DND-41 (cell line): Measurements from ENCODE around the gene LIPG.

Experiments
- ATAC-seq: fragments of 200-7000 bp; cut with Tn5 transposase; 3 replicates; pipeline ENCODE4 v1.9.1; 2021; ENCODE audit warnings: low read depth; ENCODE audit not compliant: insufficient read depth
- DNase-seq: peaks from one replicate; pipeline ENCODE4 v3.0.0-alpha.2; 2020
- H2AFZ ChIP-seq: 2 replicates; pipeline ENCODE4 v1.6.0; 2012; ENCODE audit warnings: low read depth, low read length
- H3K27ac ChIP-seq: 2 replicates; pipeline ENCODE4 v1.5.1; 2012; ENCODE audit warnings: low read length, inconsistent platforms
- H3K27me3 ChIP-seq: fragments of 200-600 bp; sonication (generic); 2 replicates; pipeline ENCODE4 v1.6.0; 2012; ENCODE audit warnings: low read length, mild to moderate bottlenecking, inconsistent platforms; ENCODE audit not compliant: insufficient read depth, poor library complexity
- H3K36me3 ChIP-seq: 2 replicates; pipeline ENCODE4 v1.5.1; 2012; ENCODE audit warnings: low read length, inconsistent platforms; ENCODE audit not compliant: insufficient read depth
- H3K4me1 ChIP-seq: 2 replicates; pipeline ENCODE4 v1.5.1; 2012; ENCODE audit warnings: mild to moderate bottlenecking, low read length; ENCODE audit not compliant: insufficient read depth
- H3K4me2 ChIP-seq: 2 replicates; pipeline ENCODE4 v1.6.0; 2012; ENCODE audit warnings: mild to moderate bottlenecking, moderate library complexity, low read length, inconsistent platforms; ENCODE audit not compliant: insufficient read depth
- H3K4me3 ChIP-seq, 2 experiments: fragments of 200-600 bp in 1 of 2; shearing (Covaris generic) in 1 of 2; 2 replicates each; pipeline ENCODE4 v1.5.1; 2012 to 2016; ENCODE audit warnings: inconsistent platforms in 2 of 2, low read length in 2 of 2, mild to moderate bottlenecking in 2 of 2, low read depth in 1 of 2, moderate library complexity in 1 of 2
- H3K79me2 ChIP-seq: 2 replicates; pipeline ENCODE4 v1.6.0; 2012; ENCODE audit warnings: low read length, inconsistent platforms; ENCODE audit not compliant: insufficient read depth
- H3K9ac ChIP-seq: 2 replicates; pipeline ENCODE4 v1.6.0; 2012; ENCODE audit warnings: low read depth, mild to moderate bottlenecking, inconsistent platforms, low read length, moderate library complexity
- H3K9me3 ChIP-seq: 2 replicates; pipeline ENCODE4 v1.5.1; 2012; ENCODE audit warnings: low read length, moderate library complexity, mild to moderate bottlenecking, inconsistent platforms; ENCODE audit not compliant: insufficient read depth, severe bottlenecking
- H4K20me1 ChIP-seq: 2 replicates; pipeline ENCODE4 v1.6.0; 2012; ENCODE audit warnings: low read length; ENCODE audit not compliant: insufficient read depth
- CTCF ChIP-seq: IDR thresholded peaks from 2 replicates; pipeline ENCODE4 v1.5.1; 2012; ENCODE audit warnings: borderline replicate concordance, low read length, moderate library complexity, mild to moderate bottlenecking; ENCODE audit not compliant: poor library complexity, severe bottlenecking; ENCODE audit errors: extremely low read depth
- EZH2 ChIP-seq: IDR thresholded peaks from 3 replicates; pipeline ENCODE4 v1.6.1; 2012; ENCODE audit warnings: borderline replicate concordance, low read depth, mild to moderate bottlenecking, moderate library complexity, low read length, inconsistent platforms; ENCODE audit not compliant: severe bottlenecking

Gene LIPG

GRCh38 chr18:49565612-49566011 lies 3.8 kb downstream of the LIPG start:
- DNase-seq: no peak
- peaks cover 35% of the 10 kb centered on the region for H3K27me3 ChIP-seq
- no peaks in the 10 kb centered on the region for H4K20me1 ChIP-seq
- H3K9ac ChIP-seq: no peak overlapping the region
- ATAC-seq: no peak
- H3K36me3 ChIP-seq: no peaks in the 10 kb centered on the region
- no peak overlapping the region for H3K4me3 ChIP-seq
- no peaks in the 10 kb centered on the region for H3K4me1 ChIP-seq
- H3K9me3 ChIP-seq: no peaks in the 10 kb centered on the region
- no peaks in the 10 kb centered on the region for H3K79me2 ChIP-seq
- H3K27ac ChIP-seq: no peak overlapping the region
- H3K4me2 ChIP-seq: no peak overlapping the region
- H2AFZ ChIP-seq: no peak overlapping the region
- TF ChIP-seq EZH2: no peak
- no peak for TF ChIP-seq CTCF

GRCh38 chr18:49566217-49566770 lies 4.4 kb downstream of the LIPG start:
- no peaks in the 10 kb centered on the region for H3K4me1 ChIP-seq
- H3K4me3 ChIP-seq: no peak overlapping the region
- no peak overlapping the region for H3K27ac ChIP-seq
- no peak for ATAC-seq
- H3K9me3 ChIP-seq: no peaks in the 10 kb centered on the region
- H4K20me1 ChIP-seq: no peaks in the 10 kb centered on the region
- DNase-seq: no peak
- H3K36me3 ChIP-seq: no peaks in the 10 kb centered on the region
- H3K27me3 ChIP-seq: peaks cover 35% of the 10 kb centered on the region
- no peak overlapping the region for H3K9ac ChIP-seq
- no peak overlapping the region for H3K4me2 ChIP-seq
- no peak overlapping the region for H2AFZ ChIP-seq
- no peak for TF ChIP-seq CTCF
- no peak for TF ChIP-seq EZH2
- no peaks in the 10 kb centered on the region for H3K79me2 ChIP-seq

GRCh38 chr18:49566985-49567384 lies 5.1 kb downstream of the LIPG start:
- DNase-seq (no peak), ATAC-seq (no peak)
- Histone ChIP-seq H3K4me2 (no peak overlapping the region), H3K9me3 (no peaks in the 10 kb centered on the region), H2AFZ (no peak overlapping the region), H3K27ac (no peak overlapping the region), H3K27me3 (peaks cover 35% of the 10 kb centered on the region), H3K9ac (no peak overlapping the region), H4K20me1 (no peaks in the 10 kb centered on the region), H3K36me3 (no peaks in the 10 kb centered on the region), H3K4me3 (no peak overlapping the region), H3K4me1 (no peaks in the 10 kb centered on the region), H3K79me2 (no peaks in the 10 kb centered on the region)
- TF ChIP-seq EZH2: no peak
- TF ChIP-seq CTCF: no peak

- H3K27ac ChIP-seq: no peak overlapping the region
- no peak for ATAC-seq
- H3K36me3 ChIP-seq: no peaks in the 10 kb centered on the region
Measured at GRCh38 chr18:49569724-49570123, 7.9 kb downstream of the LIPG start.

More at GRCh38 chr18:49569724-49570123, 7.9 kb downstream of the LIPG start:
- no peaks in the 10 kb centered on the region for H4K20me1 ChIP-seq
- DNase-seq: no peak
- H3K4me1 ChIP-seq: no peaks in the 10 kb centered on the region
- peaks cover 19% of the 10 kb centered on the region for H3K27me3 ChIP-seq
- H3K9me3 ChIP-seq: no peaks in the 10 kb centered on the region
- no peaks in the 10 kb centered on the region for H3K79me2 ChIP-seq
- no peak overlapping the region for H2AFZ ChIP-seq
- TF ChIP-seq EZH2 (no peak), CTCF (no peak)
- H3K9ac ChIP-seq: no peak overlapping the region
- no peak overlapping the region for H3K4me3 ChIP-seq
- no peak overlapping the region for H3K4me2 ChIP-seq
